HG03196 (cell line): Measurements from ENCODE around the gene HPGD.
"Not testable (repeated sequence)": the region's sequence is repeated elsewhere in the genome, so short reads cannot be mapped to it uniquely, and the experiment has no call there.

Source experiments
- ATAC-seq: cut with Tn5 transposase; IDR thresholded peaks from one replicate; pipeline ENCODE4 v1.9.1; 2021; ENCODE audit not compliant: unreplicated experiment

HPGD gene

GRCh38 chr4:174528226-174528625, 5.9 kb upstream of the HPGD start:
- no peak for ATAC-seq

GRCh38 chr4:174526731-174527130, 4.4 kb upstream of the HPGD start:
- ATAC-seq, result no peak

- ATAC-seq, result no peak
Measured at GRCh38 chr4:174524242-174524641, 2.0 kb upstream of the HPGD start.

- ATAC-seq, result no peak
Measured at GRCh38 chr4:174523025-174523693, 871 bp upstream of the HPGD start.

GRCh38 chr4:174521800-174522182, 497 bp downstream of the HPGD start:
- peak; percentile 26 for ATAC-seq

- ATAC-seq, result no peak
Measured at GRCh38 chr4:174520660-174521059, 1.6 kb downstream of the HPGD start.

GRCh38 chr4:174517502-174518445, 4.5 kb downstream of the HPGD start:
- no peak for ATAC-seq

GRCh38 chr4:174516794-174517193, 5.5 kb downstream of the HPGD start:
- no peak for ATAC-seq

- no peak for ATAC-seq
Measured at GRCh38 chr4:174516345-174516744, 5.9 kb downstream of the HPGD start.

GRCh38 chr4:174512745-174513144, 9.5 kb downstream of the HPGD start:
- ATAC-seq, result no peak

- no peak for ATAC-seq
Measured at GRCh38 chr4:174505892-174506291, 16.4 kb downstream of the HPGD start.

- no peak for ATAC-seq
Measured at GRCh38 chr4:174505007-174505406, 17.3 kb downstream of the HPGD start.

- no peak for ATAC-seq
Measured at GRCh38 chr4:174503079-174503715, 19.1 kb downstream of the HPGD start.

- no peak for ATAC-seq
Measured at GRCh38 chr4:174496631-174497432, 25.5 kb downstream of the HPGD start.

GRCh38 chr4:174495626-174496025, 26.7 kb downstream of the HPGD start:
- no peak for ATAC-seq

- no peak for ATAC-seq
Measured at GRCh38 chr4:174494726-174495125, 27.6 kb downstream of the HPGD start.

- no peak for ATAC-seq
Measured at GRCh38 chr4:174494146-174494545, 28.1 kb downstream of the HPGD start.

- ATAC-seq, result no peak
Measured at GRCh38 chr4:174490451-174490961, 31.8 kb downstream of the HPGD start.

GRCh38 chr4:174488368-174488767, 33.9 kb downstream of the HPGD start:
- ATAC-seq, result not testable (repeated sequence)

- ATAC-seq, result no peak
Measured at GRCh38 chr4:174485025-174485424, 37.3 kb downstream of the HPGD start.

GRCh38 chr4:174483792-174484191, 38.5 kb downstream of the HPGD start:
- ATAC-seq, result no peak
